Measurements from ENCODE around the gene SPECC1.

Gene SPECC1

GRCh38 chr17:19978209-19978802 lies 30.9 kb upstream of the SPECC1 start:
- Histone ChIP-seq H3K4me3 (replicated peaks; ENCODE audit: low read depth, low read length) (peak overlapping the region; percentile 96), H3K27me3 (replicated peaks; ENCODE audit: control insufficient read depth, insufficient read depth, low read length) (no peaks in the 10 kb centered on the region), H3K36me3 (ENCODE audit: control insufficient read depth, insufficient read depth, low read length) (no peaks in the 10 kb centered on the region; the same call in 1 of the 2 replicates)
- DNase-seq (ENCODE audit: extremely low read depth, insufficient read length), result no peak
- TF ChIP-seq, protein P1, sequence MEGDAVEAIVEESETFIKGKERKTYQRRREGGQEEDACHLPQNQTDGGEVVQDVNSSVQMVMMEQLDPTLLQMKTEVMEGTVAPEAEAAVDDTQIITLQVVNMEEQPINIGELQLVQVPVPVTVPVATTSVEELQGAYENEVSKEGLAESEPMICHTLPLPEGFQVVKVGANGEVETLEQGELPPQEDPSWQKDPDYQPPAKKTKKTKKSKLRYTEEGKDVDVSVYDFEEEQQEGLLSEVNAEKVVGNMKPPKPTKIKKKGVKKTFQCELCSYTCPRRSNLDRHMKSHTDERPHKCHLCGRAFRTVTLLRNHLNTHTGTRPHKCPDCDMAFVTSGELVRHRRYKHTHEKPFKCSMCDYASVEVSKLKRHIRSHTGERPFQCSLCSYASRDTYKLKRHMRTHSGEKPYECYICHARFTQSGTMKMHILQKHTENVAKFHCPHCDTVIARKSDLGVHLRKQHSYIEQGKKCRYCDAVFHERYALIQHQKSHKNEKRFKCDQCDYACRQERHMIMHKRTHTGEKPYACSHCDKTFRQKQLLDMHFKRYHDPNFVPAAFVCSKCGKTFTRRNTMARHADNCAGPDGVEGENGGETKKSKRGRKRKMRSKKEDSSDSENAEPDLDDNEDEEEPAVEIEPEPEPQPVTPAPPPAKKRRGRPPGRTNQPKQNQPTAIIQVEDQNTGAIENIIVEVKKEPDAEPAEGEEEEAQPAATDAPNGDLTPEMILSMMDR (IDR thresholded peaks at IDR 0.05; ENCODE audit: insufficient read depth, low read length, poor library complexity, severe bottlenecking), result no peak

DNA sequence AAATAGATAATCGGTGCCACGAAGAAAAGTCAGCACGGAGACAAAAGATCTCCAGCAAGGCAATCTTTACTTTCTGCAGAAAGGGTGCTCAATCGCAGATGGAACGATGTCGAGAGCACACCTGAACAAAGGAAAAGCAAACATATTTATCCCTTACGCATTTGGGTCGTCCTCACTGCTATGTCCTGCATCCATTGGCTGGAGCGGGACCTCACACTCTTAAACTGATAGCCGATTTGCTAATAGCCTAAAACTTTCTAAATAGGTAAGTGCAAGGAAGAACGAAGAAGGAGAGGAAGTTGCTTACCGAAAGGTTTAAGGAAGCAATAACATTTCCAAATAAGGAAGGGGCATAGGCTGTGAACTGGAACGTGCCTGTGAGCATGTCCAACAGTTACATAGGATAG lies 30.4 kb upstream of the SPECC1 start:
- TF ChIP-seq, protein P1 (IDR thresholded peaks at IDR 0.05; ENCODE audit: insufficient read depth, low read length, poor library complexity, severe bottlenecking), result no peak
- Histone ChIP-seq H3K27me3 (replicated peaks; ENCODE audit: control insufficient read depth, insufficient read depth, low read length) (no peaks in the 10 kb centered on the region), H3K4me3 (replicated peaks; ENCODE audit: low read depth, low read length) (peak overlapping the region; percentile 96; the same call in 1 of the 2 replicates), H3K36me3 (ENCODE audit: control insufficient read depth, insufficient read depth, low read length) (no peaks in the 10 kb centered on the region; the same call in 1 of the 2 replicates)
- no peak for DNase-seq (ENCODE audit: extremely low read depth, insufficient read length)

GRCh38 chr17:19979917-19980770 lies 29.0 kb upstream of the SPECC1 start:
- TF ChIP-seq, protein P1 (IDR thresholded peaks at IDR 0.05; ENCODE audit: insufficient read depth, low read length, poor library complexity, severe bottlenecking), result no peak
- Histone ChIP-seq H3K4me3 (replicated peaks; ENCODE audit: low read depth, low read length) (no peak overlapping the region), H3K27me3 (replicated peaks; ENCODE audit: control insufficient read depth, insufficient read depth, low read length) (no peaks in the 10 kb centered on the region), H3K36me3 (ENCODE audit: control insufficient read depth, insufficient read depth, low read length) (no peaks in the 10 kb centered on the region; the same call in 1 of the 2 replicates)
- DNase-seq (ENCODE audit: extremely low read depth, insufficient read length), result no peak

DNA sequence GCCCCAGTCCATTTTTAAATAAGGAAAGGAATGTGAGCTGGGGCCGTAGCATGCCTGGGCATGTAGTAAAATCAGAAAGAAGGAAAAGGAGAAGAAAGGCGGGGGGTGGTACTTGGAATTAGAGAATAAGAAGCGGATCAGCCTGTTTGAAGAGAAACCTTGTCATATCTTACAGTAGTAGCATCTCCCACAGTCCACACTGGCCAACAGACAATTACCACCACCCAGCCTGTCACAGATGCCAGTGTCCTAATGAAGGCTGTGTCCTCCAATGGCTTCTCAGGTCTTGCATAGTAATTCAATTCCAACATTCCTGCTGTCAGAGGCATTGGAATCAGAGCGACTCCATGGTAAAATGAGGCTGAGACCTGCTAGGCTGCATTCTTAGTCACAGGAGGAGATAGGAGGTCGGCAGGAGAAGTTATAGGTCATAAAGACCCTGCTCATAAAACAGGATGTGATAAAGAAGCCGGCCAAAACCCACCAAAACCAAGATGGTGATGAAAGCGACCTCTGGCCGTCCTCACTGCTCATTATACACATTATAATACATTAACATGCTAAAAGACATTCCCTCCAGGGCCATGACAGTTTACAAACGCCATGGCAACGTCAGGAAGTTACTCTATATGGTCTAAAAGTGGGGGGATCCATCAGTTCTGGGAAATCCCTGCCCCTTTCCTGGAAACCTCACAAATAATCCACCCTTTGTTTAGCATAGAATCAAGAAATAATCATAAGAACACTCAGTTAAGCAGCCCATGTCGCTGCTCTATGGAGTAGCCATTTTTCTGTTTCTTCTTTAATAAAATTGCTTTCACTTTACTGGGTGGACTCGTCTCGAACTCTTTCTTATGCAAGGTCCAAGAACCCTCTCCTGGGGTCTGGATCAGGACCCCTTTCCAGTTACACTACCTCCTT lies 22.0 kb upstream of the SPECC1 start:
- H3K27me3 ChIP-seq (replicated peaks; ENCODE audit: control insufficient read depth, insufficient read depth, low read length), result no peaks in the 10 kb centered on the region
- H3K4me3 ChIP-seq (replicated peaks; ENCODE audit: low read depth, low read length), result no peak overlapping the region
- no peaks in the 10 kb centered on the region for H3K36me3 ChIP-seq (ENCODE audit: control insufficient read depth, insufficient read depth, low read length)
- TF ChIP-seq, protein P1 (IDR thresholded peaks at IDR 0.05; ENCODE audit: insufficient read depth, low read length, poor library complexity, severe bottlenecking), result no peak
- DNase-seq (ENCODE audit: extremely low read depth, insufficient read length), result no peak

- DNase-seq (ENCODE audit: extremely low read depth, insufficient read length), result no peak
- Histone ChIP-seq H3K4me3 (replicated peaks; ENCODE audit: low read depth, low read length) (no peak overlapping the region), H3K36me3 (ENCODE audit: control insufficient read depth, insufficient read depth, low read length) (no peaks in the 10 kb centered on the region), H3K27me3 (replicated peaks; ENCODE audit: control insufficient read depth, insufficient read depth, low read length) (no peaks in the 10 kb centered on the region)
- TF ChIP-seq, protein P1 (IDR thresholded peaks at IDR 0.05; ENCODE audit: insufficient read depth, low read length, poor library complexity, severe bottlenecking), result no peak
Measured at GRCh38 chr17:19987897-19988296, 21.3 kb upstream of the SPECC1 start.
